Astrocyte (in vitro differentiated cells and primary cell): ENCODE measurements around the gene ADNP. TPM values are rescaled to one million over a fixed set of nuclear protein-coding genes. Genes with fewer than 3 reads are reported as not detected.

Source experiments
- DNase-seq: peaks from one replicate; pipeline ENCODE4 v3.0.0-alpha.2; 2010; ENCODE audit warnings: low read depth
- FAIRE-seq: peaks from 2 replicates; lab custom pipeline; 2011; peaks lifted over from hg19 to GRCh38; lab: Jason Lieb, UNC
- H2AFZ ChIP-seq: 2 replicates; pipeline ENCODE4 v1.6.0; 2012; ENCODE audit warnings: low read depth, low read length, inconsistent platforms
- H3K27ac ChIP-seq: 2 replicates; pipeline ENCODE4 v1.5.1; 2011; ENCODE audit warnings: low read depth, low read length, inconsistent platforms
- H3K27me3 ChIP-seq: 2 replicates; pipeline ENCODE4 v1.6.0; 2011; ENCODE audit warnings: low read length, inconsistent platforms; ENCODE audit not compliant: insufficient read depth
- H3K36me3 ChIP-seq: 2 replicates; pipeline ENCODE4 v1.5.1; 2011; ENCODE audit warnings: low read length, inconsistent platforms; ENCODE audit not compliant: insufficient read depth
- H3K4me1 ChIP-seq: 2 replicates; pipeline ENCODE4 v1.5.1; 2011; ENCODE audit warnings: low read length, inconsistent platforms; ENCODE audit not compliant: insufficient read depth
- H3K4me2 ChIP-seq: 2 replicates; pipeline ENCODE4 v1.6.0; 2012; ENCODE audit warnings: low read length, inconsistent platforms
- H3K4me3 ChIP-seq: 2 replicates; pipeline ENCODE4 v1.5.1; 2011; ENCODE audit warnings: low read depth, mild to moderate bottlenecking, low read length, inconsistent platforms; ENCODE audit not compliant: insufficient read depth
- H3K79me2 ChIP-seq: 2 replicates; pipeline ENCODE4 v1.6.0; 2012; ENCODE audit warnings: mild to moderate bottlenecking, low read length, inconsistent platforms; ENCODE audit not compliant: insufficient read depth
- H3K9ac ChIP-seq: 2 replicates; pipeline ENCODE4 v1.6.0; 2012; ENCODE audit warnings: mild to moderate bottlenecking, low read length, inconsistent platforms
- H3K9me3 ChIP-seq: 2 replicates; pipeline ENCODE4 v1.5.1; 2012; ENCODE audit warnings: low read depth, mild to moderate bottlenecking, low read length, inconsistent platforms; ENCODE audit not compliant: insufficient read depth
- H4K20me1 ChIP-seq: 2 replicates; pipeline ENCODE4 v1.6.0; 2012; ENCODE audit warnings: low read length, inconsistent platforms; ENCODE audit not compliant: insufficient read depth
- H3K27ac Mint-ChIP-seq: one replicate; pipeline ENCODE4 v1.8.0; 2021; ENCODE audit warnings: mild to moderate bottlenecking, mixed read lengths; ENCODE audit not compliant: unreplicated experiment
- H3K27me3 Mint-ChIP-seq: one replicate; pipeline ENCODE4 v1.8.0; 2021; ENCODE audit warnings: low read depth, mixed read lengths; ENCODE audit not compliant: unreplicated experiment
- H3K36me3 Mint-ChIP-seq: one replicate; pipeline ENCODE4 v1.8.0; 2021; ENCODE audit warnings: low read depth, mixed read lengths; ENCODE audit not compliant: unreplicated experiment
- H3K4me1 Mint-ChIP-seq: one replicate; pipeline ENCODE4 v1.8.0; 2021; ENCODE audit warnings: low read depth, mixed read lengths; ENCODE audit not compliant: unreplicated experiment
- H3K4me3 Mint-ChIP-seq: one replicate; pipeline ENCODE4 v1.8.0; 2021; ENCODE audit warnings: mild to moderate bottlenecking, moderate library complexity, mixed read lengths; ENCODE audit not compliant: unreplicated experiment
- H3K9me3 Mint-ChIP-seq: one replicate; pipeline ENCODE4 v1.8.0; 2021; ENCODE audit warnings: mild to moderate bottlenecking, mixed read lengths; ENCODE audit not compliant: unreplicated experiment
- EZH2 ChIP-seq: IDR thresholded peaks from 2 replicates; pipeline ENCODE4 v1.6.1; 2012; ENCODE audit warnings: mild to moderate bottlenecking, low read length, inconsistent platforms; ENCODE audit not compliant: insufficient read depth
- total RNA-seq: library from RNA; stranded (reverse); gene quantifications from 2 replicates; pipeline ENCODE4 v1.2.1, GENCODE V29; 2021
- TF ChIP-seq, protein P1 (sequence below): IDR thresholded peaks from 2 replicates; pipeline ENCODE4 v1.5.1; 2011; ENCODE audit warnings: low read depth, mild to moderate bottlenecking, inconsistent platforms, low read length, moderate library complexity; ENCODE audit not compliant: insufficient read depth

Gene ADNP
- total RNA-seq, 1 donor from 2014 or later: 72.1 TPM

GRCh38 chr20:50958615-50959542 lies 27.6 kb upstream of the ADNP start, which contains the start of gene MOCS3:
MOCS3 (plus strand) TSS chr20:50958818; CDS start chr20:50958843, 25 bp downstream.
- peak within 1 kb of the TSS; percentile 99 for H3K27ac Mint-ChIP-seq
- H3K4me3 ChIP-seq: peak within 1 kb of the TSS; percentile 89
- H3K4me2 ChIP-seq: peak within 1 kb of the TSS; percentile 93
- DNase-seq (peak; percentile 88), FAIRE-seq (no peak)
- peak within 1 kb of the TSS; percentile 83 for H2AFZ ChIP-seq
- peaks cover 30% of the 10 kb centered on the region for H3K4me1 Mint-ChIP-seq
- peak within 1 kb of the TSS; percentile 98 for H3K9ac ChIP-seq
- TF ChIP-seq EZH2: no peak
- TF ChIP-seq, protein P1, sequence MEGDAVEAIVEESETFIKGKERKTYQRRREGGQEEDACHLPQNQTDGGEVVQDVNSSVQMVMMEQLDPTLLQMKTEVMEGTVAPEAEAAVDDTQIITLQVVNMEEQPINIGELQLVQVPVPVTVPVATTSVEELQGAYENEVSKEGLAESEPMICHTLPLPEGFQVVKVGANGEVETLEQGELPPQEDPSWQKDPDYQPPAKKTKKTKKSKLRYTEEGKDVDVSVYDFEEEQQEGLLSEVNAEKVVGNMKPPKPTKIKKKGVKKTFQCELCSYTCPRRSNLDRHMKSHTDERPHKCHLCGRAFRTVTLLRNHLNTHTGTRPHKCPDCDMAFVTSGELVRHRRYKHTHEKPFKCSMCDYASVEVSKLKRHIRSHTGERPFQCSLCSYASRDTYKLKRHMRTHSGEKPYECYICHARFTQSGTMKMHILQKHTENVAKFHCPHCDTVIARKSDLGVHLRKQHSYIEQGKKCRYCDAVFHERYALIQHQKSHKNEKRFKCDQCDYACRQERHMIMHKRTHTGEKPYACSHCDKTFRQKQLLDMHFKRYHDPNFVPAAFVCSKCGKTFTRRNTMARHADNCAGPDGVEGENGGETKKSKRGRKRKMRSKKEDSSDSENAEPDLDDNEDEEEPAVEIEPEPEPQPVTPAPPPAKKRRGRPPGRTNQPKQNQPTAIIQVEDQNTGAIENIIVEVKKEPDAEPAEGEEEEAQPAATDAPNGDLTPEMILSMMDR: no peak
- H3K4me1 ChIP-seq: peaks cover 22% of the 10 kb centered on the region
- no peaks in the 10 kb centered on the region for H3K27me3 ChIP-seq
- H3K27ac ChIP-seq: peak within 1 kb of the TSS; percentile 99
- H4K20me1 ChIP-seq: peaks cover 45% of the 10 kb centered on the region
- H3K9me3 Mint-ChIP-seq: no peaks in the 10 kb centered on the region
- peaks cover 4% of the 10 kb centered on the region for H3K36me3 Mint-ChIP-seq
- H3K79me2 ChIP-seq: peaks cover 84% of the 10 kb centered on the region
- peaks cover 12% of the 10 kb centered on the region for H3K36me3 ChIP-seq
- H3K4me3 Mint-ChIP-seq: peak within 1 kb of the TSS; percentile 94
- no peaks in the 10 kb centered on the region for H3K9me3 ChIP-seq
- no peaks in the 10 kb centered on the region for H3K27me3 Mint-ChIP-seq

DNA sequence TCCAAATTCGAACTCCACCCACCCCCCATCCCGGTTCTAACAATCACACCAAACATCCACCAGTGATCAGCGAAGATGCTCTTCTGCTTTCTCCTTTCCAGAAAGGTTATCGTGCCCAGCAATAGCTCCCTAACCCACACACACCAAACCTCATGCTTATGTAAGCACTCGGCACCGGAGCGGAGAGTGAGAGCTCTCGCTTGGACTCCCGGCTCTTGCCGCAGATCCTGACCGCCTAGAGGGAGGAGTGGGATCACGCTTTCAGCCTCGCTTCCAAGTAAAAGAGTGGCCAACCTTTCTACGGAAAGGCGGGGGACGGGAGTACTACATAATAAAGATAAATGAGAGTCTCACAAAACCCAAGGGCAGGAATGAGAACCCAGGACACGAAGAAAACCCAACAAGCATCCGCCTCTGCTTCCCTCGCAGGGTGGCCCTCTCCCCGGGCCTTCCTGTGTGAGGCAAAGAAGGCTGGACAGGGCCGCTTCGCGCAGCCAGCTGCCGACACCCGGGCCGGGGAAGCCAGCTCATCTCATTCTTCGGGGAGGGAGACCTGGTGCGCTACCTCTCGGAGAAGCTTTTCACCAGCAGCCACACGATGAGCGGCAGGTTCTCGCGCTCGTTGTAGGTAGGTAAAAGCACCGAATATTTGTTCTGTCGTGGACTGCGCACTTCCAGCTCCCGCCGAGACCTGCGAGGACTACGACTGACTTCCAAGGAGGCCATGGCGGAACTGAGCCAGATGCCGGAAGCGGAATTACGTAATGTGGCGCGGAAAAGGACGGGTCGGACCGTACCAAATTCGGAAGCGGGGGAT lies 26.8 kb upstream of the ADNP start, which contains the start of gene DPM1:
TSS of gene DPM1 (minus strand) at position 735 of the 817 bp plus-strand sequence. CDS start at position 726, 9 bp downstream.
- H3K9me3 Mint-ChIP-seq: no peaks in the 10 kb centered on the region
- H3K36me3 Mint-ChIP-seq: peaks cover 4% of the 10 kb centered on the region
- no peak for TF ChIP-seq EZH2
- TF ChIP-seq, protein P1: no peak
- Histone ChIP-seq H3K9ac (peak within 1 kb of the TSS; percentile 98), H3K9me3 (no peaks in the 10 kb centered on the region), H3K79me2 (peaks cover 92% of the 10 kb centered on the region), H3K4me1 (peaks cover 22% of the 10 kb centered on the region), H3K27me3 (no peaks in the 10 kb centered on the region), H3K4me2 (peak within 1 kb of the TSS; percentile 93), H4K20me1 (peaks cover 52% of the 10 kb centered on the region), H3K27ac (peak within 1 kb of the TSS; percentile 99), H3K4me3 (peak within 1 kb of the TSS; percentile 89), H3K36me3 (peaks cover 20% of the 10 kb centered on the region), H2AFZ (peak within 1 kb of the TSS; percentile 83)
- peaks cover 38% of the 10 kb centered on the region for H3K4me1 Mint-ChIP-seq
- no peak for FAIRE-seq
- peak within 1 kb of the TSS; percentile 99 for H3K27ac Mint-ChIP-seq
- peak within 1 kb of the TSS; percentile 94 for H3K4me3 Mint-ChIP-seq
- no peaks in the 10 kb centered on the region for H3K27me3 Mint-ChIP-seq
- peak; percentile 21 for DNase-seq
